Aorta (tissue), 5 donors: ENCODE results near the gene RAB38. TPM values are rescaled to one million over a fixed set of nuclear protein-coding genes. Genes with fewer than 3 reads are reported as not detected.

Experiments used
- ATAC-seq: fragments of 200-7000 bp; cut with Tn5 transposase; one replicate; pipeline ENCODE4 v1.9.1; 2022; ENCODE audit warnings: moderate library complexity; ENCODE audit not compliant: low FRiP score
- DNase-seq, 2 donors: peaks; one replicate each; pipeline ENCODE4 v3.0.0-alpha.2; 2020
- H3K27ac ChIP-seq, 2 donors: one replicate each; pipeline ENCODE4 v1.5.1; 2013; ENCODE audit warnings: low read length in 2 of 2, mild to moderate bottlenecking in 2 of 2, moderate library complexity in 2 of 2, control low read depth in 1 of 2, inconsistent platforms in 1 of 2, low read depth in 1 of 2
- H3K27me3 ChIP-seq, 2 donors: one replicate each; pipeline ENCODE4 v1.6.1; 2013; ENCODE audit warnings: control low read depth in 1 of 2, low read length in 1 of 2, mild to moderate bottlenecking in 1 of 2, moderate library complexity in 1 of 2; ENCODE audit not compliant: insufficient read depth in 2 of 2, control insufficient read depth in 1 of 2
- H3K36me3 ChIP-seq, 2 donors: one replicate each; pipeline ENCODE4 v1.6.1; 2013; ENCODE audit warnings: control low read depth in 1 of 2, low read length in 1 of 2, mild to moderate bottlenecking in 1 of 2; ENCODE audit not compliant: insufficient read depth in 2 of 2, control insufficient read depth in 1 of 2
- H3K4me1 ChIP-seq, 2 donors: one replicate each; pipeline ENCODE4 v1.6.1; 2013; ENCODE audit warnings: low read length in 2 of 2, control low read depth in 1 of 2, mild to moderate bottlenecking in 1 of 2, moderate library complexity in 1 of 2; ENCODE audit not compliant: insufficient read depth in 2 of 2, control insufficient read depth in 1 of 2
- H3K4me3 ChIP-seq, 2 donors: one replicate each; pipeline ENCODE4 v1.5.1; 2013; ENCODE audit warnings: low read length in 2 of 2, control low read depth in 1 of 2, mild to moderate bottlenecking in 1 of 2
- H3K9me3 ChIP-seq: one replicate; pipeline ENCODE4 v1.6.1; 2013; ENCODE audit warnings: mild to moderate bottlenecking, low read length; ENCODE audit not compliant: control insufficient read depth
- WGBS, 2 donors: extraction: QIAGEN DNeasy Blood & Tissue Kit; methylation state at CpG; one replicate each; pipeline ENCODE4 v1.1.7; 2013; 5-methylcytosine and 5-hydroxymethylcytosine counted together
- intact Hi-C, 2 donors: fragments of 100-400 bp; cut with DNase I; formaldehyde crosslinking; loops; one replicate each; pipeline versions ENCODE4 v1.14.2 to v1.15.0; 2022
- long read RNA-seq, 2 donors: library from polyadenylated mRNA; unstranded; transcript quantifications; one replicate each; pipeline ENCODE4 v2.0.0, GENCODE V29; 2020 to 2021
- polyA plus RNA-seq, 2 donors: library from polyadenylated mRNA; stranded (reverse); fragments of 200-250 nt; gene quantifications; one replicate each; pipeline ENCODE4 v1.2.3, GENCODE V29; 2013
- total RNA-seq, 2 donors: library from RNA; stranded (reverse); fragmentation: NEBNext Ultra II Directional; extraction: Animal tissue kit (Norgen Biotek cat#: 25700); gene quantifications; one replicate each; pipeline ENCODE4 v1.2.1, GENCODE V29; 2021
- donor health status: healthy with polysubstance abuse.
- donor health status: Bipolar disorder and iron deficiency.
- donor health status: DM: no; HTN: no; CAD: no.
- donor health status: DM: no; HTN: no; CAD: no.
- donor health status: DM: yes; HTN: yes; CAD: no.

RAB38 gene
- total RNA-seq, result 1 to 10 TPM; 3.9 to 5.1 TPM
- 1 to 10 TPM; 2.0 to 2.1 TPM for polyA plus RNA-seq
- long read RNA-seq, donor 1, transcript RAB38-201 (3 exons, 1,465 nt), result major isoform, 11 of 12 reads
- long read RNA-seq, donor 1, partial matches to known transcripts, result 0 of 12 reads
- long read RNA-seq, donor 1, other reads (novel, unspliced or antisense), result 1 of 12 reads
- long read RNA-seq, donor 2, partial matches to known transcripts, result 0 of 3 reads
- long read RNA-seq, donor 2, other reads (novel, unspliced or antisense), result 0 of 3 reads

DNA sequence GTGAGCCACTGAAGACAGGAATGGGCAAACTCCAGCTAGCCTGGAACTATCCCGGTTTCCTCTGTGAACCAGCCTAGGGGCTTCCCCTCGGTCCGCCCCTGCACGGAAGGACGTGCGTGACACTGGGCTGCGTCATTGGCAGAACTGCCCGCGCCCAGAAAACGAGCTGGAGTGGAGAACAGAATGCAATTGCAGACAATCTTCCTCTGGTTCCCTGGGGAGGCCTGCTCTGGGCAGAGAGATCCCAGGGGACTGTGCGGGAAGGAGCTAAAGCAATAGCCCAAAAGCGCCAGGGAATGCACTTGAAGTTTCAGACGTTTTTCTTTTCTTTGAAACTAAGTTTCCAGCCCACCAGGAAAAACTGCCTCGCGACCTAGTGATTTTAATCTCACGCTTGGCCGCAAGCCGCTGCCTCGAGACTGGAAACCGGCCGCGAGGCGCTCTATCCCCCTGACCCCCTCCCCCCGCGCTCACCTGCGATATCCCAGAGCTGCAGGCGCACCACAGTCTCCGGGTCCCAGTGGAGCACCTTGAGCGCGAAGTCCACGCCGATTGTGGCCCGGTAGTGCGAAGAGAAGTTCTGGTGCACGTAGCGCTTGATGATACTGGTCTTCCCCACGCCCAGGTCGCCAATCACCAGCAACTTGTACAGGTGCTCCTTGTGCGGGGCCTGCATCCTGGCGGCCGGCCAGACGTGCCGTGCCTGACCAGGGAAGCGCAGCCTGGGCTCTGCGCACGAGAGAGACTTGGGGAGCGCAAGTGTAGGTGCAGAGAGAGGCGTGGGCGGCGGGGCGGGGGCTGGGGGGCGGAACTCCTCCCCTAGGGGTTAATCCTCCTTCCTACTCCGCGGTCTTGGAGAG lies at the start of gene RAB38:
TSS of gene RAB38 (minus strand) at position 735 of the 860 bp plus-strand sequence. CDS start at position 676, 59 bp downstream.
- 0 to 1% methylated on average over 54 of the region's 54 CpGs for WGBS, 2 donors
- Histone ChIP-seq H3K36me3 (no peaks in the 10 kb centered on the region), H3K4me1 (no peaks in the 10 kb centered on the region), H3K9me3 (no peaks in the 10 kb centered on the region), H3K27me3 (no peaks in the 10 kb centered on the region), H3K4me3 (peak within 1 kb of the TSS in 1 of 2 donors; percentile 56), H3K27ac (no peak within 1 kb of the TSS)
- DNase-seq (peak; percentile 88 to 92), ATAC-seq (peak; percentile 77)
- intact Hi-C loops, result loop anchor here in 1 of 2 donors (5.0 kb wide), 1 partner anchor 367 kb away; no protein-coding TSS in a partner anchor

DNA sequence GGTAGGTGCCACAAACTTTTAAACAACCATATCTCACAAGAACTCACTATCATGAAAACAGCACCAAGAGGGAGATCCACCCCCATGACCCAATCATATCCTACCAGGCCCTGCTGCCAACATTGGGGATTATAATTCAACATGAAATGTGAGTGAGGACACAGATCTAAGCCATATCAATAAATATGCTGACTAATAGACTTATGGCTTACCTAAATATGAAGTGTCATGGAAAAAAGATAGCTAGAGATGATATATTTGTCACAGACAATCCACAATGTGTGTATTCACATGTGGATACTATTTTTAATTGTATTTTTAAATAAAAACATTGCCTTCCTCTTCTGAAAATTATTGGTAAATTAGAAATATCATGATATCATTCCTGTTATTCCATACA lies 38.2 kb upstream of the RAB38 start:
- Histone ChIP-seq H3K36me3 (no peaks in the 10 kb centered on the region), H3K4me3 (no peak overlapping the region), H3K4me1 (no peaks in the 10 kb centered on the region), H3K9me3 (peaks cover 1% of the 10 kb centered on the region), H3K27me3 (no peaks in the 10 kb centered on the region), H3K27ac (no peak overlapping the region)
- ATAC-seq (no peak), DNase-seq (no peak)
- intact Hi-C loops, result no loop called here

DNA sequence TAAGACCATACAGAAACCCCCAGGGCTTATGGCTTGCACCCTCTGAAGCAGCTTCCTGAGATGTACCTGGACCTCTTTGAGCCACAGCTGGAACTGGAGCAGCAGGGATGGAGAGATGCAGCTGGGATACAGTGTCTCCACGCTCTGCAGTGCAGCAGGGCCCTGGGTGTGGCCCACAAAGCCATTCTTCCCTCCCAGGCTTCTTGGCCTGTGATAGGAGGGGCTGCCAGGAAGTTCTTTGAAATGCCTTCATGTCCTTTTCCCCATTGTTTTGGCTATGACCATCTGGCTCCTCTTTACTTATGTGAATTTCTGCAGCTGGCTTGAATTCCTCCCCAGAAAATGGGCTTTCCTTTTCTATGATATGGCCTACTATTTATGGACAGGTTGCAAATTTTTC lies 37.1 kb upstream of the RAB38 start:
- Histone ChIP-seq H3K4me1 (no peaks in the 10 kb centered on the region), H3K9me3 (peaks cover 1% of the 10 kb centered on the region), H3K4me3 (no peak overlapping the region), H3K27me3 (no peaks in the 10 kb centered on the region), H3K27ac (no peak overlapping the region), H3K36me3 (no peaks in the 10 kb centered on the region)
- intact Hi-C loops, result no loop called here
- no peak for DNase-seq
- ATAC-seq, result no peak
- 51 to 71% methylated on average over 1 of the region's 1 CpG for WGBS, 2 donors

DNA sequence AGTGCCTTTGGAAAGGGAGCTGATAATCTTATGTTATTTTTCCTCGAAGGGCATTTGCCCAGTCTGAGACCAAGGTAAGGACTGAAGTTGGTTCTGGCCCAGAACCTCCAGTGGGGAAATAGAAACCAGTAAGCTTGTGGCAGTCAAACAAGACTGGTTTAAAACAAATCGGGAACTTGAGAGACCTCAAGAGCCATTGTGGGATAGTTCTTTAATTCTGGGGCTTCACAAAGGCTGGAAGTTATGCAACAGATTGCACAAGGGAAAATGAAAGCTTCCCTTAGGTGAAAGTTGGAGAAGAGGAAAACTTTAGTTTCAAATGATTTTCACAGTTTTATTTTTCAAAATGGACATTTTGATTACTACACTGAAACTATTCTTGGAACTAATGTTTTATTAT lies 33.5 kb upstream of the RAB38 start:
- H3K4me1 ChIP-seq, result no peaks in the 10 kb centered on the region
- DNase-seq, result no peak
- H3K9me3 ChIP-seq, result peaks cover 1% of the 10 kb centered on the region
- no peak overlapping the region for H3K27ac ChIP-seq
- intact Hi-C loops, result no loop called here
- 42 to 70% methylated on average over 2 of the region's 2 CpGs for WGBS, 2 donors
- H3K27me3 ChIP-seq, result no peaks in the 10 kb centered on the region
- no peak overlapping the region for H3K4me3 ChIP-seq
- H3K36me3 ChIP-seq, result no peaks in the 10 kb centered on the region
- ATAC-seq, result no peak

DNA sequence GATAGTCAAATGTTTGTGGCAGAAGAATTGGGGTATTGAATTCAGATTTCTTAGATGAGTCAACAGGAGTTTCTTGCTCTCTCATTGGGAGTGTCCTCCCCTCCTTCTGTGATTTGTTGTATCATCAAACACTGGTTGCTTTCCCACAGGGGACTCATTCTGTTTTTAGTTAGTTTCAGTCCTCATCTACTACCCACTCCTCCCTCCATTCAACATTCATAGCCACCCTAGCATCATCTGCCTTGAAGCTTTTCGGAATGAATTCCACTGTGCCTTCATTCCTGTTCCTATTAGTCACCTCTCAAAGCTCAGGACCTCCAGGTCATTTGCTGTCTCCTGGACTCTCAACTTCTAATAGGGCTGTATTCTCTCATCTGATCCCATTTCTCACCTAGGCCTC lies 31.5 kb upstream of the RAB38 start:
- DNase-seq (no peak), ATAC-seq (no peak)
- 0 to 5% methylated on average over 1 of the region's 1 CpG for WGBS, 2 donors
- no peak overlapping the region for H3K27ac ChIP-seq
- no peak overlapping the region for H3K4me3 ChIP-seq
- H3K27me3 ChIP-seq, result no peaks in the 10 kb centered on the region
- H3K9me3 ChIP-seq, result no peaks in the 10 kb centered on the region
- intact Hi-C loops, result no loop called here
- H3K4me1 ChIP-seq, result no peaks in the 10 kb centered on the region
- H3K36me3 ChIP-seq, result no peaks in the 10 kb centered on the region

DNA sequence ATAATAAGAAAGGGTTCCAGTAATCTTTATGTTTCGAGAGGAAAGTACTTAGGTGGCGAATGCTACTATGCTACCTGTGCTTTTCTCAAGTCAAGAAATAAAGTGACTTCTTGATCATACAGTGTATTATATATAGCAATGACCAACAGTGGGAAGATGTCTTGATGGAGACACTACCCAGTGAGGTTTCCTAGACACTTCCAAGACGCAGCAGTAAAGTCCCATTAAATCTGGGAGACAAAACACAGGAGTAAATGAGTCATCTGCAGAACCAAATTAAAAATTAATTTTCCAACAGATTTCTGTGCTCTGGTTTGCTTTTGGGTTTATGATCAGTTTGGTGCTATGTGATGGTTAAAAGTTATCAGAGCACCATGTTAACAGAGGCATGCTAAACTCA lies 29.1 kb upstream of the RAB38 start:
- no peaks in the 10 kb centered on the region for H3K4me1 ChIP-seq
- intact Hi-C loops, result no loop called here
- no peak for DNase-seq

DNA sequence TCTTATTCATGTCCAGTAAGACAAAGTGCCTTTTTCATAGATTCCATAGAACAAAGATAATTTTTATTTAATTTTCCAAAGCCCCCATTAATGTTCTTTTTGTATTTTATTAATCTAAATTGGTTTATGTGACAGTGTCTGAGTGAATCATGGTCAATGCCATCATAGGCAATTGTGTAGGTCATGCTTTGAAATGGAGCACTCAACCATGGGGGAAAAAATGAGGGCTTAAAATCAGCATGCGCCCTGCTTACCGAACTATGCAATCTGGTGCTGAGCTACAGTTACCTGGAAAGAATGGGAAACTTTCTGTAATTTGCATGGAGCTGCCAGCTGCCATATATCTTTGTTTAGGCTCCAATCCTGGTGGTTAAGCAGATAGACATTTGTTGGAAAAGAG lies 28.4 kb upstream of the RAB38 start:
- Histone ChIP-seq H3K27ac (no peak overlapping the region), H3K27me3 (no peaks in the 10 kb centered on the region), H3K4me1 (no peaks in the 10 kb centered on the region), H3K9me3 (no peaks in the 10 kb centered on the region), H3K36me3 (no peaks in the 10 kb centered on the region), H3K4me3 (no peak overlapping the region)
- 93 to 94% methylated on average over 2 of the region's 2 CpGs for WGBS, 2 donors
- DNase-seq, result no peak
- intact Hi-C loops, result no loop called here
- no peak for ATAC-seq

More for the DNA sequence above, 29.1 kb upstream of the RAB38 start:
- no peaks in the 10 kb centered on the region for H3K36me3 ChIP-seq
- ATAC-seq, result no peak
- H3K9me3 ChIP-seq, result no peaks in the 10 kb centered on the region
- H3K4me3 ChIP-seq, result no peak overlapping the region
- H3K27ac ChIP-seq, result no peak overlapping the region
- H3K27me3 ChIP-seq, result no peaks in the 10 kb centered on the region
- WGBS, 2 donors, result 96 to 97% methylated on average over 3 of the region's 3 CpGs

DNA sequence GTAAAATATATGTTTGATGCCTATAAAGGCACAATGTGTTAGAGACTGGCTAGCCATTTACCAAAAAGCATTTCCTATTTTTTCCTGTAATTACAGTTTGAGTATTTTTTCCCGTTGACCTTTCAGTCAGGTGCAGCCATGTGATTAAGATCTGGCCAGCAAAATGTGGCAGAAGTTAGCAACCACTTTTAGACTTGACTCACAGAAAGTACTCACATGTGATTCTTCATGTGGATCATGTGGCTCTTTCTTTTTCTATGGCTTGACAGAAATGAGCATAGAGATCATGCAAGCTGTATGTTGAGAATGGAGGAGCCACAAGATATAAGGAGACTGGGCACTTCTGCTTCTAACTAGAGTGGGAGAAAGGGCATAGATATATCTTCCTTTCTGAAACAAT lies 27.3 kb upstream of the RAB38 start:
- 71 to 72% methylated on average over 1 of the region's 1 CpG for WGBS, 2 donors
- Histone ChIP-seq H3K4me3 (no peak overlapping the region), H3K36me3 (no peaks in the 10 kb centered on the region), H3K9me3 (peaks cover 4% of the 10 kb centered on the region), H3K27me3 (no peaks in the 10 kb centered on the region), H3K4me1 (no peaks in the 10 kb centered on the region), H3K27ac (no peak overlapping the region)
- intact Hi-C loops, result no loop called here
- DNase-seq (no peak), ATAC-seq (no peak)

DNA sequence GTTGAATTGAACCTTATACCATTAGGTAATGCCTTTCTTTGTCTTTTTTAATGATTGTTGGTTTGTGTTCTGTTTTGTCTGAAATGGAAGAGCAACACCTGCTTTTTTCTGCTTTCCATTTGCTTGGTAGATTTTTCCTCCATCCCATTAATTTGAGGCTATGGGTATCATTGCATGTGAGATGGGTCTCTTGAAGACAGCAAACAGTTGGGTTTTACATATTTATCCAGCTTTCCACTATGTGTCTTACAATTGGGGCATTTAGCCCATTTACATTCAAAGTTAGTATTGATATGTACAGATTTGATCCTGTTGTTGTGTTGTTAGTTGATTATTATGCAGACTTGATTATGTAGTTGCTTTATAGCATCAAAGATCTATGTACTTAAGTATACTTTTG lies 21.1 kb upstream of the RAB38 start:
- ATAC-seq, result no peak
- no peaks in the 10 kb centered on the region for H3K27me3 ChIP-seq
- no peak overlapping the region for H3K4me3 ChIP-seq
- H3K9me3 ChIP-seq, result peaks cover 4% of the 10 kb centered on the region
- intact Hi-C loops, result no loop called here
- H3K36me3 ChIP-seq, result no peaks in the 10 kb centered on the region
- H3K27ac ChIP-seq, result no peak overlapping the region
- DNase-seq, result no peak
- H3K4me1 ChIP-seq, result no peaks in the 10 kb centered on the region
